Gastrocnemius medialis (tissue), 4 donors: ENCODE measurements around the gene SCD. TPM values are rescaled to one million over a fixed set of nuclear protein-coding genes. Genes with fewer than 3 reads are reported as not detected.
"Not testable (repeated sequence)": the region's sequence is repeated elsewhere in the genome, so short reads cannot be mapped to it uniquely, and the experiment has no call there.

Experiments
- ATAC-seq, 2 donors: fragments of 150-250 bp; one replicate each; pipeline ENCODE4 v1.9.1; 2016
- DNase-seq, 2 donors: peaks; one replicate each; pipeline ENCODE4 v3.0.0-alpha.2; 2019
- H3K27ac ChIP-seq, 4 donors: fragments of 200-600 bp; sonication (generic); 1 replicate in 1 of 4; 2 replicates in 3 of 4; pipeline ENCODE4 v1.5.1; 2016 to 2018; ENCODE audit warnings: mild to moderate bottlenecking in 2 of 4, moderate library complexity in 1 of 4
- H3K27me3 ChIP-seq, 3 donors: fragments of 200-600 bp; sonication (generic) in 2 of 3; 1 replicate in 1 of 3; 2 replicates in 2 of 3; pipeline versions ENCODE4 v1.5.1 to v1.6.0; 2016 to 2019; ENCODE audit warnings: mild to moderate bottlenecking in 1 of 3, moderate library complexity in 1 of 3
- H3K36me3 ChIP-seq, 2 donors: fragments of 200-600 bp; sonication (generic) in 1 of 2; one replicate each; pipeline ENCODE4 v1.5.1; 2017 to 2018
- H3K4me1 ChIP-seq, 2 donors: fragments of 200-600 bp; sonication (generic) in 1 of 2; one replicate each; pipeline ENCODE4 v1.5.1; 2016 to 2017; ENCODE audit warnings: mild to moderate bottlenecking in 2 of 2
- H3K4me3 ChIP-seq, 4 donors: fragments of 200-600 bp; sonication (generic) in 3 of 4; 1 replicate in 1 of 4; 2 replicates in 3 of 4; pipeline ENCODE4 v1.5.1; 2016 to 2019; ENCODE audit warnings: mild to moderate bottlenecking in 2 of 4
- H3K9me3 ChIP-seq, 3 donors: fragments of 200-600 bp; sonication (generic) in 2 of 3; 1 replicate in 1 of 3; 2 replicates in 2 of 3; pipeline ENCODE4 v1.5.1; 2016 to 2019
- POLR2A ChIP-seq, 2 donors: fragments of 450-650 bp; IDR thresholded peaks; one replicate each; pipeline ENCODE4 v1.6.1; 2017; ENCODE audit warnings: antibody characterized with exemption in 2 of 2, mild to moderate bottlenecking in 2 of 2, moderate library complexity in 2 of 2
- in situ Hi-C, 4 donors: fragments of 200-750 bp; cut with MboI; loops; one replicate each; pipeline versions ENCODE4 v1.15.0 to v1.8.0; 2017; ENCODE audit warnings: low sequenced_read_pairs in 4 of 4
- intact Hi-C: fragments of 100-400 bp; cut with DNase I; formaldehyde crosslinking; loops from one replicate; pipeline ENCODE4 v1.15.1; 2023; ENCODE audit warnings: low total_unique reads
- total RNA-seq, 4 donors: library from RNA; depleted of rRNA; stranded (reverse); fragments of >200 nt; gene quantifications; one replicate each; pipeline versions ENCODE4 v1.1.0 to v1.2.3, GENCODE V29; 2016
- TF ChIP-seq, protein P1 (sequence below), 5 experiments: fragments of 450-650 bp in 3 of 5; fragments of 200-600 bp in 2 of 5; sonication (generic) in 2 of 5; IDR thresholded peaks in 4 of 5; conservative IDR thresholded peaks in 1 of 5; 1 replicate in 4 of 5; 2 replicates in 1 of 5; pipeline ENCODE4 v1.5.1; 2016 to 2019; ENCODE audit warnings: antibody characterized with exemption in 5 of 5, mild to moderate bottlenecking in 3 of 5, moderate library complexity in 3 of 5

Gene SCD
- 1 to 10 TPM; 1.1 to 1.9 (median 1.6) TPM for total RNA-seq

DNA sequence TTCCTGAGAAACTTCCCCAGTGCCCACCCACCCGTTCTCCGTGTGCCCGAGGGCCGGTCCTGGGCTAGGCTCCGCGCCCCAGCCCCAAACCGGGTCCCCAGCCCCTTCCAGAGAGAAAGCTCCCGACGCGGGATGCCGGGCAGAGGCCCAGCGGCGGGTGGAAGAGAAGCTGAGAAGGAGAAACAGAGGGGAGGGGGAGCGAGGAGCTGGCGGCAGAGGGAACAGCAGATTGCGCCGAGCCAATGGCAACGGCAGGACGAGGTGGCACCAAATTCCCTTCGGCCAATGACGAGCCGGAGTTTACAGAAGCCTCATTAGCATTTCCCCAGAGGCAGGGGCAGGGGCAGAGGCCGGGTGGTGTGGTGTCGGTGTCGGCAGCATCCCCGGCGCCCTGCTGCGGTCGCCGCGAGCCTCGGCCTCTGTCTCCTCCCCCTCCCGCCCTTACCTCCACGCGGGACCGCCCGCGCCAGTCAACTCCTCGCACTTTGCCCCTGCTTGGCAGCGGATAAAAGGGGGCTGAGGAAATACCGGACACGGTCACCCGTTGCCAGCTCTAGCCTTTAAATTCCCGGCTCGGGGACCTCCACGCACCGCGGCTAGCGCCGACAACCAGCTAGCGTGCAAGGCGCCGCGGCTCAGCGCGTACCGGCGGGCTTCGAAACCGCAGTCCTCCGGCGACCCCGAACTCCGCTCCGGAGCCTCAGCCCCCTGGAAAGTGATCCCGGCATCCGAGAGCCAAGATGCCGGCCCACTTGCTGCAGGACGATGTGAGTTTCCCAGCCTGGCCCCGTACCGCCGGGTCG, at the start of gene SCD:
TSS of gene SCD (plus strand) at position 469 of the 803 bp plus-strand sequence. CDS start at position 741, 272 bp downstream.
- intact Hi-C loops (no loop called here), in situ Hi-C loops (loop anchor here in 3 of 4 donors (10.0 to 25.0 kb wide), 2 partner anchors 165 to 168 kb away; partner anchors contain the start of gene SEC31B (in 3 of the 3))
- Histone ChIP-seq H3K36me3 (no peaks in the 10 kb centered on the region), H3K27me3 (peaks cover 36 to 47% (median 36%) of the 10 kb centered on the region in 3 donors), H3K4me3 (peak within 1 kb of the TSS; percentile 60 to 85 (median 65)), H3K4me1 (peaks cover 32 to 33% of the 10 kb centered on the region in 2 donors), H3K9me3 (no peaks in the 10 kb centered on the region), H3K27ac (peak within 1 kb of the TSS in 1 of 4 donors; percentile 53)
- DNase-seq (peak; percentile 51 to 60), ATAC-seq (peak; percentile 8 to 35)
- TF ChIP-seq POLR2A (IDR thresholded peaks at IDR 0.05) = peak; percentile 19 to 76
- TF ChIP-seq, protein P1, sequence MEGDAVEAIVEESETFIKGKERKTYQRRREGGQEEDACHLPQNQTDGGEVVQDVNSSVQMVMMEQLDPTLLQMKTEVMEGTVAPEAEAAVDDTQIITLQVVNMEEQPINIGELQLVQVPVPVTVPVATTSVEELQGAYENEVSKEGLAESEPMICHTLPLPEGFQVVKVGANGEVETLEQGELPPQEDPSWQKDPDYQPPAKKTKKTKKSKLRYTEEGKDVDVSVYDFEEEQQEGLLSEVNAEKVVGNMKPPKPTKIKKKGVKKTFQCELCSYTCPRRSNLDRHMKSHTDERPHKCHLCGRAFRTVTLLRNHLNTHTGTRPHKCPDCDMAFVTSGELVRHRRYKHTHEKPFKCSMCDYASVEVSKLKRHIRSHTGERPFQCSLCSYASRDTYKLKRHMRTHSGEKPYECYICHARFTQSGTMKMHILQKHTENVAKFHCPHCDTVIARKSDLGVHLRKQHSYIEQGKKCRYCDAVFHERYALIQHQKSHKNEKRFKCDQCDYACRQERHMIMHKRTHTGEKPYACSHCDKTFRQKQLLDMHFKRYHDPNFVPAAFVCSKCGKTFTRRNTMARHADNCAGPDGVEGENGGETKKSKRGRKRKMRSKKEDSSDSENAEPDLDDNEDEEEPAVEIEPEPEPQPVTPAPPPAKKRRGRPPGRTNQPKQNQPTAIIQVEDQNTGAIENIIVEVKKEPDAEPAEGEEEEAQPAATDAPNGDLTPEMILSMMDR (IDR thresholded peaks at IDR 0.05 in 4 of 5, conservative IDR thresholded peaks at IDR 0.05 in 1 of 5) = no peak

- H3K4me1 ChIP-seq = no peaks in the 10 kb centered on the region
- H3K36me3 ChIP-seq = no peaks in the 10 kb centered on the region
- intact Hi-C loops = no loop called here
- H3K27ac ChIP-seq = no peak overlapping the region
- ATAC-seq (no peak), DNase-seq (no peak)
- H3K27me3 ChIP-seq = peaks cover 0 to 10% (median 6%) of the 10 kb centered on the region in 3 donors
- H3K9me3 ChIP-seq = no peaks in the 10 kb centered on the region
- H3K4me3 ChIP-seq = no peak overlapping the region
- in situ Hi-C loops = no loop called here
- TF ChIP-seq, protein P1 (IDR thresholded peaks at IDR 0.05 in 4 of 5, conservative IDR thresholded peaks at IDR 0.05 in 1 of 5) = no peak
- no peak for TF ChIP-seq POLR2A (IDR thresholded peaks at IDR 0.05)
These were observed 49.8 kb upstream of the SCD start for GRCh38 chr10:100297242-100297641.

GRCh38 chr10:100301123-100301522, 45.9 kb upstream of the SCD start:
- in situ Hi-C loops, intact Hi-C loops, H3K36me3 ChIP-seq, H3K27ac ChIP-seq, H3K9me3 ChIP-seq, ATAC-seq, DNase-seq, H3K4me1 ChIP-seq, H3K4me3 ChIP-seq: not testable (repeated sequence)
- H3K27me3 ChIP-seq = peaks cover 6 to 14% (median 10%) of the 10 kb centered on the region in 3 donors

- in situ Hi-C loops = no loop called here
- Histone ChIP-seq H3K27ac (no peak overlapping the region), H3K36me3 (no peaks in the 10 kb centered on the region), H3K9me3 (no peaks in the 10 kb centered on the region), H3K4me1 (no peaks in the 10 kb centered on the region), H3K27me3 (peaks cover 6 to 10% (median 9%) of the 10 kb centered on the region in 3 donors), H3K4me3 (no peak overlapping the region)
- TF ChIP-seq POLR2A (IDR thresholded peaks at IDR 0.05) = no peak
- TF ChIP-seq, protein P1 (IDR thresholded peaks at IDR 0.05 in 4 of 5, conservative IDR thresholded peaks at IDR 0.05 in 1 of 5) = peak in 4 of 5 experiments; percentile 8 to 51 (median 21)
- DNase-seq = no peak
- no peak for ATAC-seq
- intact Hi-C loops = no loop called here
These were observed 43.2 kb upstream of the SCD start for GRCh38 chr10:100303724-100304319.

DNA sequence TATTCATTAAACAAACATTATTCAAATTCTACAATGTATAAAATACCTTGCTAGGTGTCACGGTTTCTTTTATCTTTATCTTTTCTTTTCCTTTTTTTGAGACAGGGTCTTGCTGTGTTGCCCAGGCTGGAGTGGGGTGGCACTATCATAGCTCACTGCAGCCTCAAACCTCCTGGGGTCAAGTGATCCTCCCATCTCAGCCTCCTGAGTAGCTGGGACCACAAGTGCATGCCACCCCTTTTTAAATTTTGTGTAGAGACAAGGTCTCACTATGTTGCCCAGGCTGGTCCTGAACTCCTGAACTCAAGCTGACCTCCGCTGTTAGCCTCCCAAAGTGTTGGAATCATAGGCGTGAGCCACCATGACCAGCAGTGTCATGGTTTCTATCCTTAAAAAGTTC, 42.6 kb upstream of the SCD start:
- H3K27me3 ChIP-seq = peaks cover 6 to 10% (median 9%) of the 10 kb centered on the region in 3 donors

More for the DNA sequence above, 42.6 kb upstream of the SCD start:
- ATAC-seq (no peak), DNase-seq (no peak)
- in situ Hi-C loops = no loop called here
- Histone ChIP-seq H3K9me3 (no peaks in the 10 kb centered on the region), H3K36me3 (no peaks in the 10 kb centered on the region), H3K4me1 (no peaks in the 10 kb centered on the region), H3K27ac (no peak overlapping the region), H3K4me3 (no peak overlapping the region)
- intact Hi-C loops = no loop called here
- TF ChIP-seq, protein P1 (IDR thresholded peaks at IDR 0.05 in 4 of 5, conservative IDR thresholded peaks at IDR 0.05 in 1 of 5) = no peak
- no peak for TF ChIP-seq POLR2A (IDR thresholded peaks at IDR 0.05)
